SJSA1 (cell line): Measurements from ENCODE around the gene DAB2IP. TPM values are rescaled to one million over a fixed set of nuclear protein-coding genes. Genes with fewer than 3 reads are reported as not detected.

ENCODE experiments used
- DNase-seq, 2 experiments: peaks; one replicate each; pipeline ENCODE4 v3.0.0-alpha.2; 2015 to 2020; ENCODE audit warnings: low spot score in 2 of 2, low read depth in 1 of 2
- H3K27ac ChIP-seq: fragments of 250-450 bp; sonication (Bioruptor Pico); 2 replicates; pipeline ENCODE4 v1.5.1; 2020; ENCODE audit warnings: mild to moderate bottlenecking, moderate library complexity
- H3K27me3 ChIP-seq: fragments of 250-450 bp; sonication (Bioruptor Pico); replicated peaks from 2 replicates; pipeline ENCODE4 v1.5.1; 2020; ENCODE audit warnings: mild to moderate bottlenecking, moderate library complexity
- H3K36me3 ChIP-seq: fragments of 250-450 bp; sonication (Bioruptor Pico); 2 replicates; pipeline ENCODE4 v1.5.1; 2020; ENCODE audit warnings: mild to moderate bottlenecking
- H3K4me1 ChIP-seq: fragments of 250-450 bp; sonication (Bioruptor Pico); replicated peaks from 2 replicates; pipeline ENCODE4 v1.6.1; 2021; ENCODE audit warnings: mild to moderate bottlenecking
- H3K4me3 ChIP-seq: fragments of 250-450 bp; sonication (Bioruptor Pico); 2 replicates; pipeline ENCODE4 v1.5.1; 2020; ENCODE audit warnings: mild to moderate bottlenecking
- H3K9me3 ChIP-seq: fragments of 250-450 bp; sonication (Bioruptor Pico); replicated peaks from 2 replicates; pipeline ENCODE4 v1.5.1; 2020; ENCODE audit warnings: mild to moderate bottlenecking
- total RNA-seq: library from RNA; depleted of rRNA; stranded (reverse); fragments of >200 nt; shearing (Covaris generic); gene quantifications from 2 replicates; pipeline ENCODE4 v1.2.3, GENCODE V29; 2014

DAB2IP gene
- total RNA-seq, 1 experiment from 2014 or later = 2.8 TPM

DNA sequence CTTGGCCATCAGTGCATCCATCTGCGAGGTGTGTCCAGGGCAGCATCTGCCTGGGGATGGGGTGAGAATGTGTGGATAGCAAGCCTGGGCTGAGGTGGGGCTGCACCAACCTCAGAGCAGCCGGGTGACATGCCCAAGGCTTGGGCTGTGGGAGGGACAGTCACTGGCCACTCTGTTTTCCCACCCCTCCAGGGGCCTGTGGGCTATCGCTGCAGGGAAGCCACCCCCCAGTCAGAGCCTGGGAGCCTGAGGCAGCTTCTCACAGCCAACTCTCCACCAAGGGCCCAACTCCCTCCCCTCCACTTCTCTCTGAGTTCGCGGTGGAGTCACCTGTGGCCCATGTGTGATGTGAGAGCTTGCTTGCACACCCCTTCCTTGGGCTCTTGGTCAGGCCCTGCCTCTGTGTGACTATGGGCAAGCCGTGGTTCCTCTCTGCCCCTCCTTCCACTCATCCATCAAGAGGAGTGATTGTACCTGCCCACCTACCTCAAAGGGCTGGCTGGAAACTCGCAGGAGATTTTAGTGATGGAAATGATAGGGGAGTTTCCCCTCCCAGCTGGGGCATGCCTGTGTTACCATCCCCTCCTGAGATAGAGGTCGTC lies 54.8 kb downstream of the DAB2IP start:
- Histone ChIP-seq H3K27ac (no peak overlapping the region), H3K9me3 (no peaks in the 10 kb centered on the region), H3K36me3 (no peaks in the 10 kb centered on the region), H3K4me1 (peaks cover under 1% of the 10 kb centered on the region), H3K4me3 (no peak overlapping the region), H3K27me3 (peaks cover 5% of the 10 kb centered on the region; the same call in 1 of the 2 replicates)
- DNase-seq = no peak

- H3K4me1 ChIP-seq = no peaks in the 10 kb centered on the region
- no peak overlapping the region for H3K27ac ChIP-seq
- peaks cover 5% of the 10 kb centered on the region; the same call in 1 of the 2 replicates for H3K27me3 ChIP-seq
- no peak overlapping the region for H3K4me3 ChIP-seq
- DNase-seq = no peak
- H3K9me3 ChIP-seq = no peaks in the 10 kb centered on the region
- no peaks in the 10 kb centered on the region for H3K36me3 ChIP-seq
These were observed 56.3 kb downstream of the DAB2IP start for GRCh38 chr9:121707477-121708424.

GRCh38 chr9:121708768-121709488 lies 57.5 kb downstream of the DAB2IP start:
- H3K4me1 ChIP-seq = no peaks in the 10 kb centered on the region
- H3K36me3 ChIP-seq = no peaks in the 10 kb centered on the region
- no peaks in the 10 kb centered on the region for H3K27me3 ChIP-seq
- no peak overlapping the region for H3K27ac ChIP-seq
- H3K9me3 ChIP-seq = no peaks in the 10 kb centered on the region
- DNase-seq = no peak
- H3K4me3 ChIP-seq = no peak overlapping the region

DNA sequence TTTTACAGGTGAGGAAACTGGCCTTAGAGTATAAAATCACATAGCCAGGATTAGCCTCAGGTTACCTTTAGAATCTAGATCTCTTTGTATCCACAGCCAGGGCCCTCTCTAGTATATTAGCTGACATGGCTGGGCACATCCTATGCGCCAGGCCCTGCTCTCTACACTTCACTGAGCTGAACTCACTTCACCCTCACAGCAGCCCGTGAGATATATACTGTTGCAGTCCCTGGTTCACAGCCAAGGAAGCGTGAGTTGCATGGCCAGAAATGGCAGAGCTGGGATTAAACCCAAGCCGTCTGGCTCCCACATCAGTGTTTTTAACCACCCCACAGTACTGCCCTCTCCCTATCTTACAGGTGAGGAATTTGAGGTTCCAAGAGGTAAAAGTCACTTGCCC lies 58.4 kb downstream of the DAB2IP start:
- no peak overlapping the region for H3K4me3 ChIP-seq
- no peaks in the 10 kb centered on the region for H3K9me3 ChIP-seq
- no peaks in the 10 kb centered on the region for H3K4me1 ChIP-seq
- DNase-seq = no peak
- H3K27ac ChIP-seq = no peak overlapping the region
- H3K27me3 ChIP-seq = no peaks in the 10 kb centered on the region
- H3K36me3 ChIP-seq = no peaks in the 10 kb centered on the region

DNA sequence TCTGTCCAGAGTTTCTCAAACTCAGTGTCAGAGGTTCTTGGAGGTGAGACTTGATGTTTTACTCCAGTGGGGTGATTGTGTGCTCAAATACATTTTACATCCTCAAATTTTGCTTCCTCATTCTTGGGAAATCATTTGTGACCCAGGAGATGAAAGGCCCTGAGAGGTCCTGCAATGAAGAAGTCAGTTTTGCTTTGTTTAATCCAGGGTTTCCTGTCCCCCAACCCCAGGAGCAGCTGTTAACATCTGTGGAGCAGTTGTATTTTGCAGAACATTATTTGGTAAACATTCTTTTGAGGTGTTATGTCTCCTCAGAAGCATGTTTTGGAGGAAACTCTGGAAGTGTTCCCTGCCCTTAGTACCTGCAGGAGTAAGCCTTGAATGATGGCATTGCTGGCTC lies 59.8 kb downstream of the DAB2IP start:
- Histone ChIP-seq H3K4me3 (no peak overlapping the region), H3K27me3 (no peaks in the 10 kb centered on the region), H3K4me1 (no peaks in the 10 kb centered on the region), H3K27ac (no peak overlapping the region), H3K36me3 (no peaks in the 10 kb centered on the region), H3K9me3 (no peaks in the 10 kb centered on the region)
- no peak for DNase-seq

DNA sequence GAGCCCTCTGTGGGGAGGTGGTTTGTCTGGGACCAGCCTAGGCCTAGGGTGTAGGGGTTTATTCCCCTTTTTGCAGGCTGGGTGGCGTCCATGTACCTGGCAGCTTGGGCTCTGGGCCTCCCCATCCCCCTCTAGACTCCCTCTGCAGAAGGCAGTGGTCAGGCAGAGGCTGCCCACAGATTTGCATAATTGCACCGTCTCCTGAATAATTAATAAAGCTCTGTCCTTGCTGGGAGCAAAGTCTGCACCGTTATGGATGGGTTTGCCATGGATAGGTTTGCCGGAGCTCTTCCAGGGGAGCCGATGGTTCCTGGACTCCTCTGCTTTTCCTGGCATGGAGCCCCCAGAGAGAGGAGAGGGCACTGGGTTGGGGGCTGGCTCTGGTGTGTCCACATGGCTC lies 60.4 kb downstream of the DAB2IP start:
- no peak overlapping the region for H3K27ac ChIP-seq
- no peaks in the 10 kb centered on the region for H3K36me3 ChIP-seq
- H3K27me3 ChIP-seq = no peaks in the 10 kb centered on the region
- no peak overlapping the region for H3K4me3 ChIP-seq
- no peaks in the 10 kb centered on the region for H3K9me3 ChIP-seq
- H3K4me1 ChIP-seq = no peaks in the 10 kb centered on the region
- DNase-seq = no peak

- no peaks in the 10 kb centered on the region for H3K4me1 ChIP-seq
- no peak for DNase-seq
- no peaks in the 10 kb centered on the region for H3K27me3 ChIP-seq
- no peaks in the 10 kb centered on the region for H3K9me3 ChIP-seq
- H3K4me3 ChIP-seq = no peak overlapping the region
- H3K36me3 ChIP-seq = no peaks in the 10 kb centered on the region
- no peak overlapping the region for H3K27ac ChIP-seq
These were observed 62.1 kb downstream of the DAB2IP start for GRCh38 chr9:121713400-121714070.

DNA sequence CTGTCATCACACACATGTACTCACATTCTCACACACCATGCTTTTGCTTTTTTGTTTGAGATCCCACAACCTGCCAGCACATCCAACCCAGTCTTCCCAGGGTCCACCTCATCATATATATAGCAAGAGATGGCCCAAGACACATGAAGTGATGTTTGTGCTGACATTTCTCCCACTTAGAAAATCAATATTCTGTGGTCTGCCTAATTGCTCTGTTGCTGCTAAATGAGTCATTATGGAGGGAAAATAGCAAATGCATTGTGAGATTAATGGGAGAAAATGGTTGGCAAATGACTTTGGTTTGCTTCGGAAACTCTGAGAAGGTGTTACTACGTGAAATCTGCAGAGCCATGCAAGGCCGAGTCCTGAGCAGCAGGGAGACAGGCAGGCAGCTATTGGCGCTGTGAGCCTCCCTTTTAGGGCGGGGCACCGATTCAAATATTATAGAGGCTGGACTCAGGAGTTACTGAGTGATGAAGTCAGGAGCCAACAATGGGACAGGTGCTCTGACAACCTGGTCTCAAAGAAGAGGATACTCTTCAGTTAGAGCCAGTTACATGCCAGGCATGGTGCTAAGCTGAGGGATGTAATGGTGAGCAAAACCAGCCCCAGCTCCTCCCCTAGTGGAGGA lies 62.8 kb downstream of the DAB2IP start:
- H3K36me3 ChIP-seq = no peaks in the 10 kb centered on the region
- DNase-seq = no peak
- no peak overlapping the region for H3K27ac ChIP-seq
- no peaks in the 10 kb centered on the region for H3K9me3 ChIP-seq
- no peaks in the 10 kb centered on the region for H3K4me1 ChIP-seq
- no peak overlapping the region for H3K4me3 ChIP-seq
- no peaks in the 10 kb centered on the region for H3K27me3 ChIP-seq

- H3K4me1 ChIP-seq = no peaks in the 10 kb centered on the region
- H3K36me3 ChIP-seq = no peaks in the 10 kb centered on the region
- no peaks in the 10 kb centered on the region for H3K27me3 ChIP-seq
- no peak overlapping the region for H3K4me3 ChIP-seq
- H3K27ac ChIP-seq = no peak overlapping the region
- DNase-seq = no peak
- H3K9me3 ChIP-seq = no peaks in the 10 kb centered on the region
These were observed 63.4 kb downstream of the DAB2IP start for GRCh38 chr9:121714873-121715272.

DNA sequence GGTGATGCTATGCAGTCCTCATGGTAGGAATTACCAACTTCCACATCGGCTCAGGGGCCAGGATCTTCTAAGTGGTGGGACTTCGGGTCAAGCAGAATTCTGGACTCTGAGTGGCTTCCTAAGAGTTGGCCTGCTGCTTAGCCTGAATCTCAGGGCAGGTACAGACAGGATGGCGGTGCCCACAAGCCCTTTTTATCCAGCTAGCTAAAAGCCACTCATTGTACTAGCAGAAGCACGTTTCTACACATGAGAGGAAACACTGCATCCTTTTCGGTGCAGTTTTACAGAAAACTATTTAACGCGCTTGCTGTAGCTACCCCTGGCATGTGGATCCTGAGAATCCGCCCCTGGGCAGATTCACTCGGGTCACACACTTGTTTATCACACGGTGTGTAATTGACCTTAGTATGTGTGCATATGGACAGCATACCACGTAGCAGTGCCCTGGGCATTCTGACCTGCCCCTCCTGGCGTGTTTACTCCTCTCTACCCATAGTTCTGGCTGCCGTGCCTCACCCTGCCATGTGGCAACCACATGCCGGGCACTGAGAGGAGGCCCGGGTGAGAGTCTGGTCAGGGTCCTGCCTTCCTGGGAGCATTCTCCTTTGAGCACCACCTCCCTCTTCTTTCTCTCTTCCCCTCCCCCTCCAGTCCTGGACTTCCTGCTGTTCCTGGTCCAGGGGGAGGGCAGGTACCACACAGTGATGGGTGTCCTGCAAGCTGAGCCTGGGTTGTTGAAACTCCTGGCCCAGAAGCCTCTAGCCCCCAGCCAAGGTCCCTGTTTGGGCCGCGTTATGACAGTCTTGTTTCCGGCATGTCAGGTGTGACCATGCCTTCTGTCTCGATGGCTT lies 65.9 kb downstream of the DAB2IP start:
- no peak overlapping the region for H3K4me3 ChIP-seq
- H3K36me3 ChIP-seq = no peaks in the 10 kb centered on the region
- no peak overlapping the region for H3K27ac ChIP-seq
- H3K9me3 ChIP-seq = no peaks in the 10 kb centered on the region
- no peaks in the 10 kb centered on the region for H3K4me1 ChIP-seq
- DNase-seq = no peak
- no peaks in the 10 kb centered on the region for H3K27me3 ChIP-seq

- Histone ChIP-seq H3K9me3 (no peaks in the 10 kb centered on the region), H3K4me1 (no peaks in the 10 kb centered on the region), H3K27me3 (no peaks in the 10 kb centered on the region), H3K4me3 (no peak overlapping the region), H3K27ac (no peak overlapping the region), H3K36me3 (no peaks in the 10 kb centered on the region)
- DNase-seq = no peak
These were observed 66.7 kb downstream of the DAB2IP start for GRCh38 chr9:121718084-121718483.

DNA sequence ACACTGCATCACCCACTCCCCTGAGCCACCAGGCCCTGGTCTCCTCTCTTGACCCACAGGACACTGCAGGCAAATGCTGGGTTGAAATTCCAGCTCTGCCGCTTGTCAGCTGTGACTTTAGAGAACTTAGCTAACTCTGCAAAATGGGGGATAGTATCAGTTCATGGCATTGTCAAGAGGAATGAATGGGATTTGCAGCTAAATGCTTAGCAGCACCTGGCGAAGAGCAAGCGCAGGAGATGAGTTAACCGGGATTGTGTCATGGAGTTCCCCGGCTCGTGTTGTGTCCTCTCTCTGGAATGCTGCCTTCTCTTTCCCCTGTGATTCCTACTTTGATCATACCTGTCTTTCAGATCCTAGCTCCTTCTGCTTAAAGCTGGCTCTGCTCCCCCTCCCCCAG lies 67.1 kb downstream of the DAB2IP start:
- H3K4me1 ChIP-seq = no peaks in the 10 kb centered on the region
- H3K27ac ChIP-seq = no peak overlapping the region
- DNase-seq = no peak
- H3K9me3 ChIP-seq = no peaks in the 10 kb centered on the region
- H3K36me3 ChIP-seq = no peaks in the 10 kb centered on the region
- no peaks in the 10 kb centered on the region for H3K27me3 ChIP-seq
- H3K4me3 ChIP-seq = no peak overlapping the region
